ENCODE results near the gene PPFIA2.

Gene PPFIA2

DNA sequence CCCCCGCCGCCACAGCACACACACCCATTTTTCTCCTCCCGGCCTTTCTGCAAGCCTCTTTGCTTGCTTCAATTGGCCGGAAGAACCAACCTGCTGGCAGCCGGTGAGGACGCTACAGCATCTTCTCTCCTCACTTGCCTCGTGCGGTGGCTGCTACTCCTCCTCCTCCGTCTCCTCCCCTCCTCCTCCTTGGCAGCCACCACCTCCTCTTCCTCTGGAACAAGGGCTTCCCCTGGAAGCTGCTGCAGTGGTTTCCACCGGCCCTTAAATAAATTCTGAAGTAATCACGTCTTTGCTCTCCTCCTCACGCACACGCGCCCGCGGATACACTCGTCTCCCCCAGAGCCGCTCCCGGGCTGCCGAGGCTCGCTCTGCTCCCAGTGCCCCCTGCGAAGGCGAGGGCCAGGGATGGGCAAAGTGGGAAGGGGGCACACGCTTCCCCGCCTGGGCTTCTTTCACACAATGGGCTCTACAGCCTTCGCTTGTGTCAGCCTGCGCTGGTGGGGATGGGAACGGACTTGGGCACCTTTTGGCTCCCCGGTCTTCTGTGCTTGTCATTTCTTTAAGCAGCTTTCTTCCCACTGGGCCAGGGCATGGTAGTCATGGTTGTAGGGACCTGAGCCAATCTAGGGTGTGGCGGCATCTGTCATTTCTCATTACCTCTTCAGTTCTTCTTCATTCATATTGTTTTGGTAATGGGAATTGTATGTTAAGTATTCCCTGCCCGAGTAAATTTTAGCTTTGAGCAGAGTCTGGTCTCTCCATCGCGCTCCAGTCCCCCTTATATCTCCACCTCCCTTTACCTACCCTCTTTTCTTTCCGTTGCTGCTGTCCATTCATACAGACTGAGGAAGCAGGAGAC lies at the start of gene PPFIA2:
Gene PPFIA2, minus strand, starts transcription at position 161 of the 862 bp plus-strand sequence.
- DNase-seq: peak in 52 of 56 donors; percentile 10 to 80 (median 49)

DNA sequence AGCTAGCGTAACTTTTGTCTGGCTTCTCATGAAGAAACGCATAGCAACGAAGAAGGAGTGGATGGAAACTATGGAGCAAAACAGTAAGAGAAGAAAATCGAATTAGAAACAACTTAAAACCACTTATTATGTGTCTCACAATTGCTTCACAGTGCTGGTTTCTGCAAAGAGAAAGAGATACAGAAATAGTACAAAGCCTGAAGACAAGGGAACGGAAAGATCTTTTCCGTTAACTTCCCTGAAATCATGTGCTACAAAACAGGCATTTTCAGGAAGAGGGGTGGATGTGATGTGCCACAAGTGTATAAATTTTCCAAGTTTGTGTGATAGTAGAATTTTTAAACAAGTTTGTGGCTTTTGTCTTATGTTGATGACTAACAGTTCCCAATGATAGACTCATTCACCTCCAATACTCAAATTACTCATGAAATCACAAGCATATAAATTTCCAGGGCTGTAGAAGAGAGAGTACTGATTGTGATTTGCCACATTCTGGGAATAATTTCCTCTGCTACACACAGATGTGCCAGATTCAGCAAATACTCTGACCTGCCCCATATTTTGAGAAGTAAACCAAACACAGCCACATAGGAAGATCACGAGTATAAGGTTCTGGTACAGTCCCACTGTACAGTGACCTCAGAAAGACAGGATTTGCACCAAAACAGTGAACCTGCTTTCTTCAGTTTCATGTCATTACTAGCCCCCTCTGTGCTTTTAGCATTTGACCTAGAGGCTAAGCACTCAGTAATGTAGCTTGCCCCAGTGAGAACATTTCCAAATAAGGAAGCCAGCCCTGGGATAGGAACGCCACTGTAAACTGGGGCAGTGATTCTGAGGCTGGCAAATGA lies 41.4 kb upstream of the PPFIA2 start:
- DNase-seq: peak in 1 of 56 donors; percentile 1

DNA sequence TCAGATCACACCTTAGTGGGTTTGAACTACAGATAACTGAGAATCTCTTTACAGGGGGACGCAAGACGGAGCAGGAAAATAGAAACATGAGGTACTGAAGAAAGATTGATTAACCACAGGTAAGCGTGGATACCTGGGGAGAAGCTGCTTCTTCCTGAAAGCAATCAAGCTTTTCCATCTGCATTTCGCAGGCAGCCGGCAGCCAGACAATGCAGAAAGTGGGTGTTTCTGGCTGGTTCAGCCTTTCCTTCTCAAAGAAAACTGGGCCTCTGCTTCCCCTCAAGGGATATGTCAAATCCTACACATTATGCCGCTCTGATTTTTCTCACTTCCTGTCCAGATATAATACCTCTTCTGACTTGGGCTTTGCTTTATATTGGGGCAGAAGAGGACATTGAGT lies 39.1 kb upstream of the PPFIA2 start:
- no peak for DNase-seq

GRCh38 chr12:81797100-81797499 lies 38.0 kb upstream of the PPFIA2 start:
- no peak for DNase-seq

GRCh38 chr12:81792666-81793065 lies 33.5 kb upstream of the PPFIA2 start:
- no peak for DNase-seq

- DNase-seq: no peak
These were observed 20.1 kb upstream of the PPFIA2 start for GRCh38 chr12:81779216-81779615.

GRCh38 chr12:81778719-81779118 lies 19.6 kb upstream of the PPFIA2 start:
- no peak for DNase-seq

DNA sequence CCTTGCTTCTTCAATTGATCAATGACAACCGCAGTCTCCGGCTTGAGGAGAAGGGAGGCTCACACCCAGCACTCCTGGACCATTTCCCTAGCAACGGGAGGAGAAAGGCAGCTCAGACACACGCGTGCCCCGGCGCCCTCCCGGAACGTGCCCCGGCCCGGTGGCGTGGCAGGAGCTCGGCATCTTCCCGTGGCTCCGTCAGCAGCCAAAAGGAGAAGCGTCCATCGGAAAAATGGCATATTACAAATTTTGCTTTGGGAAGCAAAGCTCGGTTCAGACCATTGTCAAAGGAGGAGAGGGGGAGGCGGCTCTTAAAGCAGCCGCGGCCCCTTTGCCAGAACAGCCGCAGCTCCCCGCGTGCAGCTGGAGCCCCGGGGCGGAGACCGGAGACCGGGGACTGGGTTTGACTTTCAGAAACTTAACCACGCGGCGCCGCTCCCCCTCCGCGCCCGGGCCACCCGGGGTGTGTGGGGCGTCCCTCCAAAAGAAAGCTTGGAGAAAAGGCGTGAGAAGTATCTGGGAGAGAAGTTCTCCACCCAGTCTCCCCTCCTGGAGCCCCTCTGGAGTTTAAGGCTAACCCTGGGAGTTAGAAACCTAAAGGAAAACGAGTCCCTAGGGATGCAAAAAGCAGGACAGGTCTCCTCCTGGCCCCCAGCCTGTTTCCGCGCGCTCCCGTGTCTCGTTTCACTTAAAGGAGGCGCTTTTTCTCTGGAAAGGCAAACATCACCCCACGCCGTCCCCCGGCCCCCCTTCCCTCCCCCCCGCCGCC lies 545 bp downstream of the PPFIA2 start:
- DNase-seq: peak in 48 of 56 donors; percentile 8 to 77 (median 49)

GRCh38 chr12:81757731-81758365 lies 1.3 kb downstream of the PPFIA2 start:
- peak in 5 of 56 donors; percentile 24 to 42 (median 35) for DNase-seq

GRCh38 chr12:81729781-81730180 lies 29.4 kb downstream of the PPFIA2 start:
- DNase-seq: no peak

DNA sequence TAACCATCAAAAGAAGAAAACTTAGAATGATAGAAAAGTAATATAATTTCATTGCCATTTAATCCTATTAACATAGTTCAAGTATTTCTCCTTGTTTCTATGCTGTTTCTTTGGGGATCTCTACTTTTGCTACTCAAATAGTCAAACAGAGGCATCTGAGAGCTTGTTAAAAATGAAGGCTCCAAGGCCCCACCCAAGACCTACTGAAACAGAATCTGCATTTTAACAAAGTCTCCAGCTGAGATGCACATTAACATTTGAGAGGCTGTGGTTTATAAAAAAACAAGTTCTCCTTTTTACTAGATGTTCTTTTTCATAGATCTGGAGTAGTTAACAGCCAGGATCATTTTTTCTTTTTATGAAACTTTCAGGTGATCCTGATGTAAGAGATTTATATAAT lies 31.8 kb downstream of the PPFIA2 start:
- DNase-seq: no peak

GRCh38 chr12:81726634-81727033 lies 32.5 kb downstream of the PPFIA2 start:
- DNase-seq: no peak

DNA sequence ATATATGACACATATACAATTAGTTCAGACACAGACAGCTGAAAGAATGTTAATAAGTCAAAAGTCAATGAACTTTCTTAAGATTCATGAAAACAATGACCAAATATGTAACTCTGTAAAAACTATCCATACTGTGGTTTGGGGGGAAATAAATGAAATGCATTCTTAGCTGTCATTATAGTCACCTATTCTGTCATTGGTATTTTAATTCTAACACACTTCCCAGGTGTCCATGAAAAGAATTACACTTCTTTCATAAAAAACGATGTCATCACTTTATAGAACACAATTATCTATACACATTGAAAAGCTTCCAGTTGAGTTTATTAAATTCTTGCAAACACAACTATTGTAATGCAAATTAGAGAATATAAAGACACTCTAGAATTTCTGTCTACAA lies 35.8 kb downstream of the PPFIA2 start:
- no peak for DNase-seq

GRCh38 chr12:81722004-81722403 lies 37.1 kb downstream of the PPFIA2 start:
- DNase-seq: no peak

- DNase-seq: peak in 1 of 56 donors; percentile 7
These were observed 40.5 kb downstream of the PPFIA2 start for GRCh38 chr12:81718616-81719015.

- no peak for DNase-seq
These were observed 46.6 kb downstream of the PPFIA2 start for GRCh38 chr12:81712536-81712935.

- no peak for DNase-seq
These were observed 53.6 kb downstream of the PPFIA2 start for GRCh38 chr12:81705586-81705985.

- no peak for DNase-seq
These were observed 59.6 kb downstream of the PPFIA2 start for GRCh38 chr12:81699551-81699950.

- no peak for DNase-seq
These were observed 67.1 kb downstream of the PPFIA2 start for GRCh38 chr12:81692008-81692407.

DNA sequence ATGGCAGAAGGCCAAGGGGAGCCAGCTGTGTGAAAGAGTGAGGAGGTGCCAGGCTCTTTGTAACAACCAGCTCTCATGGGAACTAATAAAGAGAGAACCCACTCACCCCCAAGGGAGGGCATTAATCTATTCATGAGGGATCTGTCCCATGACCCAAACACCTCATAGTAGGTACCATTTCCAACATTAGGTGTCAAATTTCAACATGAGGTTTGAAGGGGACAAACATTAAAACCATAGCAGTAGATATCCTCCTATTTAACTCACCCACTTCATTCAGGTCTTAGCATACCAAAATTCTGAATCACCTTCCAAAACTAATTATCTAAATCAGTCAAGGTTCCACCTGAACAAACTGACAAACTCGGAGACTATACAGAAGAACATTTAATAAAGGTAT lies 75.3 kb downstream of the PPFIA2 start:
- DNase-seq: peak in 3 of 56 donors; percentile 2 to 6 (median 2)

DNA sequence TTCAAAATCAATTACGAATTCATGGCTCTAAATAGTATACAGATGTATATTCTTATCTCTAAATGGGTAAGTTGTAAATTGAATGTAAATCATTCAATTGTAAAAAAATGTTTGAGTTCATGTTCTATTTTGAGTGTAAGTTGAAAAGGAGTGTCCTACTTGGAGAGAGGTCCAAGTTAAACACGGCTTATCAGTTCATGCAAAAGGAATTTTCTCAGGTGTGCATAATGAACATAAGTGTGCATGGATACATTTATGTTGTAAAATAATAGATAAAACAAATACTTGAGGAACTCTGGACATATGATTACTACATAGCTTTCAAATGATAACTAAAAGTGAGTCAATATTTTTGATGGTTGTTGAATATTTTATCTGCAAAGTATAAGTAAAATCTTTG lies 79.5 kb downstream of the PPFIA2 start:
- no peak for DNase-seq
